Fibroblast of gingiva (primary cell): ENCODE data around the gene HBZ.
"Not testable (repeated sequence)": the region's sequence is repeated elsewhere in the genome, so short reads cannot be mapped to it uniquely, and the experiment has no call there.

Experiments used
- DNase-seq: peaks from one replicate; pipeline ENCODE4 v3.0.0-alpha.2; 2011; ENCODE audit warnings: low read depth

HBZ gene

GRCh38 chr16:138049-138417, 14.4 kb upstream of the HBZ start:
- DNase-seq = no peak

GRCh38 chr16:140175-140857, 12.1 kb upstream of the HBZ start:
- no peak for DNase-seq

GRCh38 chr16:142405-142967, 10.0 kb upstream of the HBZ start:
- no peak for DNase-seq

GRCh38 chr16:143047-143446, 9.4 kb upstream of the HBZ start:
- no peak for DNase-seq

- DNase-seq = no peak
These were observed 9.0 kb upstream of the HBZ start for GRCh38 chr16:143456-143855.

GRCh38 chr16:144797-145252, 7.6 kb upstream of the HBZ start:
- no peak for DNase-seq

GRCh38 chr16:146646-147045, 5.8 kb upstream of the HBZ start:
- no peak for DNase-seq

GRCh38 chr16:149024-149660, 3.3 kb upstream of the HBZ start:
- DNase-seq = no peak

- not testable (repeated sequence) for DNase-seq
These were observed 681 bp downstream of the HBZ start for GRCh38 chr16:153129-153521.

- DNase-seq = not testable (repeated sequence)
These were observed 1.2 kb downstream of the HBZ start for GRCh38 chr16:153550-154216.

- no peak for DNase-seq
These were observed 2.0 kb downstream of the HBZ start for GRCh38 chr16:154217-155030.

GRCh38 chr16:155031-155398, 2.6 kb downstream of the HBZ start:
- DNase-seq = no peak

GRCh38 chr16:159136-159849, 6.8 kb downstream of the HBZ start:
- no peak for DNase-seq

- not testable (repeated sequence) for DNase-seq
These were observed 7.8 kb downstream of the HBZ start for GRCh38 chr16:160242-160641.

GRCh38 chr16:160691-161190, 8.3 kb downstream of the HBZ start:
- no peak for DNase-seq

GRCh38 chr16:162271-162991, 10.0 kb downstream of the HBZ start:
- no peak for DNase-seq

- DNase-seq = not testable (repeated sequence)
These were observed 10.7 kb downstream of the HBZ start for GRCh38 chr16:163139-163538.

GRCh38 chr16:163696-164095, 11.3 kb downstream of the HBZ start:
- not testable (repeated sequence) for DNase-seq

- not testable (repeated sequence) for DNase-seq
These were observed 11.8 kb downstream of the HBZ start for GRCh38 chr16:164134-164823.
